Measurements from ENCODE around the gene CGB7.

The CGB7 gene

GRCh38 chr19:49016067-49016839 is 41.3 kb downstream of the CGB7 start:
- no peak for DNase-seq (ENCODE audit: low spot score)

GRCh38 chr19:49014870-49015255 is 42.7 kb downstream of the CGB7 start:
- no peak for DNase-seq (ENCODE audit: low spot score)

DNA sequence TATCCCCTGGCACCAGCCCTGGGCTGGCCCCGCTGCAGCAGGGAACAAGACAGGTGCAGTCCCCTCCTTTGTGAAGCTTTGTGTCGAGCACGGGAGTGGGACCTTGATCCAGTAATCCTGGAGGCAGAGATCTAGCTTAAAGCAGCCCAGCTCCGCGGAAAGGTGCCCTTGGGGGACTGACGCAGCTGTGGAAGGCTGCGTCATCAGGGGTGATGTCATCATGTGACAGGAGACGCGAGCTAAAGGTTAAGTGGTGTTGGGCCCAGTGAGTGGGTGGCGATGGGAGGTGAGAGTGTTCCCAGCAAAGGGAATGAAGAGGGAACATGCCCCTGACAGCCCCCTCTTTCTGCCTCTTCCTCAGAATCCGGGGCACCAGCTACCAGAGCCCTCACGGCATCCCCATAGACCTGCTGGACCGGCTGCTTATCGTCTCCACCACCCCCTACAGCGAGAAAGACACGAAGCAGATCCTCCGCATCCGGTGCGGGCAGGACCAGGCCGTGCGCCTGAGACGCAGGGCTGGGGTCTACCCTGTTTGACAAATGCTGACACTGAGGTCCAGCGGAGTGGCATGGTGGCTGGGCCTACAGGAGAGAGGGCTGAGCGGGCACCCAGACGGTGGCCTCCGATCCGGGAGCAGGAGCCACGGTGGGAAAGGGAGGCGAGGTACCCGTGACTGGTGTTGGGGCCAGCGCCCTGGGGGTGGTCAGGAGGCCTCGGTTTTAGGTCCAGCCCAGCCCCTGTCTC is 43.3 kb downstream of the CGB7 start:
- no peak for DNase-seq (ENCODE audit: low spot score)

GRCh38 chr19:49011194-49011593 is 46.4 kb downstream of the CGB7 start:
- DNase-seq (ENCODE audit: low spot score), result no peak

DNA sequence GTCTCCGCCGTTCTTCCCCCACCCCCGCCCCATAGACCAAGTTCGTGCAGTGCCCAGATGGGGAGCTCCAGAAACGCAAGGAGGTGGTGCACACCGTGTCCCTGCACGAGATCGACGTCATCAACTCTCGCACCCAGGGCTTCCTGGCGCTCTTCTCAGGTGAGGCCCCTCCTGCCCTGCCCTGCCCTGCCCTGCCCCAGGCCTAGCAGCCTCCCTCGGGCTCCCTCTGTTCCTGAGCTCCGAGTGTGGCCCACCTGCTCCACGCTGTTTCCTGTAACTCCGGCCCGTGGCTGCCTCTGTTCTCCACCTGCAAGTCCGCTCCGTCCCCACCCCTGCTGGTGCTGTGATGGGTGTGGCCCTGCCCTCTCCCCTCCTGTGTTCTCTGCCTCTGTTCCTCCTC is 47.1 kb downstream of the CGB7 start:
- no peak for DNase-seq (ENCODE audit: low spot score)

- no peak for DNase-seq (ENCODE audit: low spot score)
Observed at GRCh38 chr19:49009828-49010227, 47.7 kb downstream of the CGB7 start.

- DNase-seq (ENCODE audit: low spot score), result no peak
Observed at GRCh38 chr19:49006905-49007304, 50.6 kb downstream of the CGB7 start.

DNA sequence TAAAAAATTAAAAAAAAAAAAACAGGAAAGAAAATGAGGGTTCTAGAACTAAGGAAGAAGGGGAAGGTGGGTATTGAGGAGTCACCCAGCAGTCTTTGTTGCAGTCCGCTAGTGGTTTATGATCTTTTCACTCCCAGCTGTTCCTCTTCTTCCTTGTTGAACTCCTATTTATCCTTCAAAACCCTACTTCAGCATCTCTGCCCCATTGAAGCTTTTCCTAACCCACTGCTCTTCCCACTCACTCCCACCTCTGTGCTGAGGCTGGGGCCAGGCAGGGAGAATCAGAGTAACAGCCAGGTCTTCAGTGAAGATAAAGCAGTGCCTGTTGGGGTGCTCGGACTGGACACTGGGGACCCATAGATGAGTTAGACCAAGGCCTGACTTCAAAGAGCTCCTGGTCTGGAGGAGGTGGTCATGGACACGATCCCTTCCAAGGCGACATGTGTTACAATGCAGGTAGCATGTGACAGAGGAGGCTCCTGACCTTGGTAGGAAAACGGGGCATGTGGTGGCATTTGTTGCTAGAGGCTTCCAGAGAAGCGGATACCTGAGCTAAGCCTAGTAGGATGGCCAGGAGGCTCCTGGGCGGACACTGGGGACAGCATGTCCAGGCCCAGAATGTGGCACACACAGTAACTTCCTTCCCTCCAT is 52.5 kb downstream of the CGB7 start:
- DNase-seq (ENCODE audit: low spot score), result no peak
